DOHH2 (cell line): Measurements from ENCODE around the gene WBP2.

ENCODE experiments used
- CTCF ChIP-seq: fragments of 200-600 bp; sonication (generic); IDR thresholded peaks from one replicate; pipeline ENCODE4 v1.5.1; 2014; ENCODE audit warnings: antibody characterized with exemption, mild to moderate bottlenecking, low read depth, low read length; ENCODE audit not compliant: poor library complexity, severe bottlenecking
- EZH2phosphoT487 ChIP-seq: fragments of 200-600 bp; sonication (generic); IDR thresholded peaks from 2 replicates; pipeline ENCODE4 v1.6.1; 2017; ENCODE audit warnings: borderline replicate concordance, mild to moderate bottlenecking, antibody characterized with exemption, low read length, moderate library complexity, mixed read lengths

- TF ChIP-seq CTCF (no peak), EZH2phosphoT487 (no peak)
Observed at GRCh38 chr17:75838410-75838809, 16.7 kb downstream of the WBP2 start.
